ENCODE measurements around the gene ATP2C2.

DNA sequence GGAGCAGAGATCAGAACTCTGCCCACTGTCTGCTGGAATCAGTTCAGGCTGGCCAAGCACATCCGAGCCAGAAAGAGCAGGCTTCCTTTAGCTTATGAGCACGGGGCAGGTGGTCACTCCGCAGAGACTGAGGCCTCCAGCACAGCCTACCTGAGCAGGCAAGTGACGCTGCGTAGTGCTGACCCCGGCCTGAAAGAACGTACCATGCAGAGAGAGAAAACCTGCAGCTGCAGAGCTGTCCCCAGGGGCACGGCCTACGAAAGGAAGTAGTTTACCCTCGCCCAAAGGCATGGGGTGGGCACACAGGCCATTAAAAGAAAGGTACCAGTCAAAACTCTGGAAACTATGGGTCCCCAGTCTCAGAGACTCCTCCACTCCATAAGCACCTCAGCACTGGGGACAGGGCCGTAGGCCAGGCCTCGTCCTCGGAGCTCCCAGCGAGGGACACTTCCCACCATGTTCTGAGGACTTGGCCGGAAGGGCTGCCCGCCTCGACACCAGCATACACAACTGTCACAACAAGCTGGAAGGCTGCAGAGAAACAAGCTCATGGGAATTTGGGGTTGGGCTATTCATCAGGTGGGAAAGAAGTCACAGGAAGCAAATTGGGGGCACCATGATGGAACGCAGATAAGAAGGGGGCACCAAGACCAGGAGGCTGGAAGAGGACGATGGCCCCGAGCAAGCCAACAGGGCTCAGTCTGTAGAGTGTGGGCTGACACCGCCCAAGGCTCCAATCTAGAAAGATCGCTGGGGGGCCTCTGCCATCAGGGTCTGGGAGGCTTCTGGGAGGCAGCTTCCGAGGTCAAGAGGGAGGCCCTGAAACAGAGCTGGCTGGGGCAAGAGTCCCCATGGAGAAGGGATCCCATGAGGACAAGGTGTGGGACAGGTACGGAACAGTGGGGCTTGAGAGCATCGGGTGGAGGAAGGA is 114.9 kb downstream of the ATP2C2 start:
- TF ChIP-seq EZH2 (IDR thresholded peaks at IDR 0.05; ENCODE audit: low read length) = no peak
- TF ChIP-seq, protein P1, sequence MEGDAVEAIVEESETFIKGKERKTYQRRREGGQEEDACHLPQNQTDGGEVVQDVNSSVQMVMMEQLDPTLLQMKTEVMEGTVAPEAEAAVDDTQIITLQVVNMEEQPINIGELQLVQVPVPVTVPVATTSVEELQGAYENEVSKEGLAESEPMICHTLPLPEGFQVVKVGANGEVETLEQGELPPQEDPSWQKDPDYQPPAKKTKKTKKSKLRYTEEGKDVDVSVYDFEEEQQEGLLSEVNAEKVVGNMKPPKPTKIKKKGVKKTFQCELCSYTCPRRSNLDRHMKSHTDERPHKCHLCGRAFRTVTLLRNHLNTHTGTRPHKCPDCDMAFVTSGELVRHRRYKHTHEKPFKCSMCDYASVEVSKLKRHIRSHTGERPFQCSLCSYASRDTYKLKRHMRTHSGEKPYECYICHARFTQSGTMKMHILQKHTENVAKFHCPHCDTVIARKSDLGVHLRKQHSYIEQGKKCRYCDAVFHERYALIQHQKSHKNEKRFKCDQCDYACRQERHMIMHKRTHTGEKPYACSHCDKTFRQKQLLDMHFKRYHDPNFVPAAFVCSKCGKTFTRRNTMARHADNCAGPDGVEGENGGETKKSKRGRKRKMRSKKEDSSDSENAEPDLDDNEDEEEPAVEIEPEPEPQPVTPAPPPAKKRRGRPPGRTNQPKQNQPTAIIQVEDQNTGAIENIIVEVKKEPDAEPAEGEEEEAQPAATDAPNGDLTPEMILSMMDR (optimal IDR thresholded peaks at IDR 0.05 in 1 of 3, IDR thresholded peaks at IDR 0.05 in 1 of 3, conservative IDR thresholded peaks at IDR 0.05 in 1 of 3; ENCODE audit: extremely low read depth in 1 of 3, insufficient read depth in 2 of 3, low read length in 3 of 3) = no peak
